ENCODE data around the gene LRRN2.

LRRN2 gene

DNA sequence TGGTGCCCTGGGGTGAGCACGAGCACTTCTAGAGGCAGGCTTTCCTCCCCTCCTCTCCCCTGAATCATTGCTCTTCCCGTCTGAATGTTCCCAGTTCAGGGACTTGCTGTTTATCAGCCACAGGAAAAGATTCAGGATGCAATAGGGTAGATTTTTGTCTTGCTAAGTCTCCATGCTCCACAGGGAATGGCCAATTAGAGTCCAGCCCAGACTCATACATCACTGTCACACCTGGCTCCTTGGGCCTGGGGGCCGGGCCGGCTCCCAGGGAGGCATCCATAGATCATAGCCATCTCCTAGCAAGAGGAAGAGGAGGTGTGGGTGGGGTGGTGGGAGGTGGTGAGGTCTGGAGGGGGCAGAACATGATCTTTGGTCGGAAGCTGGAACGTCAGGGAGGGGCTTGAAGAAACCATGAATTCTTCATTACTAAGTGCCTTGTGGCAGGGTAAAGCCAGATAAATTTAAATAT lies 83.4 kb downstream of the LRRN2 start:
- no peak overlapping the region for H3K4me3 ChIP-seq (ENCODE audit: low read depth, low read length)
- peaks cover 2% of the 10 kb centered on the region for H3K27me3 ChIP-seq (ENCODE audit: control insufficient read depth, insufficient read depth, low read length)
- H3K4me1 ChIP-seq (ENCODE audit: control insufficient read depth, insufficient read depth, low read length): peaks cover 13% of the 10 kb centered on the region
- H3K36me3 ChIP-seq (ENCODE audit: control insufficient read depth, insufficient read depth, low read length): no peaks in the 10 kb centered on the region
- no peak overlapping the region for H3K9ac ChIP-seq (ENCODE audit: low read depth, low read length)
- no peaks in the 10 kb centered on the region for H3K9me3 ChIP-seq (ENCODE audit: control insufficient read depth, insufficient read depth, low read length)

DNA sequence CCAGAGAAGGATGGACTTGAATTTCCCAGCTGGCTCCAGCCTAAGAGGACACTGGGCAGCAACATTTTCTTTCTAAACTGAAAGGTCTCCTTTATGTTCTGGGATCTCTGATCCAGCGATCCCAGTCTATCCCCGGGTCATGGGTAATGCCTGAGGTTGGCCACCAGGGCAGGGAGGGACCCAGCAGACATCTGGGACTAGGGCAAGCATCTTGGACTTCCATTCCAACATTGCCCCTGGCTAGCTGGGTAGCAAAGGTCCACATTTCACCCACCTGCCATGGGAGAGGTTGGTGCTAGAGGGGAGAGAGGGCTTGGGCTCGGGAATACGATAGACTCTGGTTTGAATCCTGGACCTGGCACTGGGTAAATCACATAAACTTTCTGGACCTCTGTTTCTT lies 84.6 kb downstream of the LRRN2 start:
- no peak overlapping the region for H3K9ac ChIP-seq (ENCODE audit: low read depth, low read length)
- no peak overlapping the region for H3K4me3 ChIP-seq (ENCODE audit: low read depth, low read length)
- peaks cover 13% of the 10 kb centered on the region for H3K4me1 ChIP-seq (ENCODE audit: control insufficient read depth, insufficient read depth, low read length)
- no peaks in the 10 kb centered on the region for H3K9me3 ChIP-seq (ENCODE audit: control insufficient read depth, insufficient read depth, low read length)
- H3K36me3 ChIP-seq (ENCODE audit: control insufficient read depth, insufficient read depth, low read length): no peaks in the 10 kb centered on the region
- H3K27me3 ChIP-seq (ENCODE audit: control insufficient read depth, insufficient read depth, low read length): peaks cover 2% of the 10 kb centered on the region

DNA sequence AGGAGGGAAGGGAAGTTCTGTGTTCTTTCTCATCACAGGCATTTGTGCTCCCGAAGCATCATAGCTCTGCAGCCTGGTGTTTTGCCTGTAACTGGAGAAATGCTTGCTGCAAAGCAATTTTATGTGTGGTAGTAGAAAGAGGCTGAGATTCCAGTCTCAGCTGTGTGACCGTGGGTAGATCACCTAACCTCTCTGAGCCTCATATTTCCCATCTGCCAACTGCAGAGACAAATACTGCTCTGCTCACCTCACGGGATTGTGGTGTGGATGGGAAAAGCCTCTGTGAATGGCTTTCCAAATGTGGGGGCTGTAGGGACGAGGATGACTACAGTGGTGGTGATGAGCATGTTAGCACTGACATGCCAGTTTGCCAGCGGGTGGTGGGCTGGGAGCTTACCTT lies 85.3 kb downstream of the LRRN2 start:
- Histone ChIP-seq H3K9me3 (ENCODE audit: control insufficient read depth, insufficient read depth, low read length) (no peaks in the 10 kb centered on the region), H3K9ac (ENCODE audit: low read depth, low read length) (no peak overlapping the region), H3K36me3 (ENCODE audit: control insufficient read depth, insufficient read depth, low read length) (no peaks in the 10 kb centered on the region)

DNA sequence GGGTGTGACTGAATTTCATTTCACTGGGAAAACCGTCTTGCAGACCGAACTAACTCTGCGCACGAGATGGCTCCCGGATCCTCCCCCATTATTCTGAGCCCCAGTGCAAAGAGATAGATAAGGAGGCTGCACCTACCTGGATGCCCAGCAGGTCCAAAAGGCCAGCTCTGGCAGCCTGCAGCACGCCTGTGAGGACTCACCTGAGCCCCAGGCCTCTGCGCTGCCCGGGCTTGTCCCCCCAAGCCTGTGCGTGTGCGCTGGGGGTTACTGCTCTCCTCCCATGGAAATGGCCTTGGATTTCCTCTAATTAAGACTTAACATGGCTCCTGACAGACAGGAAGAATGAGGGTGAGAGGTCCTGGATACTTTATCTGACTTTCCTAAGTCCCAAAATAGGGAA lies 85.9 kb downstream of the LRRN2 start:
- H3K4me1 ChIP-seq (ENCODE audit: control insufficient read depth, insufficient read depth, low read length): peaks cover 13% of the 10 kb centered on the region
- H3K9ac ChIP-seq (ENCODE audit: low read depth, low read length): no peak overlapping the region
- no peaks in the 10 kb centered on the region for H3K36me3 ChIP-seq (ENCODE audit: control insufficient read depth, insufficient read depth, low read length)
- H3K4me3 ChIP-seq (ENCODE audit: low read depth, low read length): no peak overlapping the region
- H3K9me3 ChIP-seq (ENCODE audit: control insufficient read depth, insufficient read depth, low read length): no peaks in the 10 kb centered on the region
- H3K27me3 ChIP-seq (ENCODE audit: control insufficient read depth, insufficient read depth, low read length): peaks cover 2% of the 10 kb centered on the region

More for the DNA sequence above, 85.3 kb downstream of the LRRN2 start:
- peaks cover 13% of the 10 kb centered on the region for H3K4me1 ChIP-seq (ENCODE audit: control insufficient read depth, insufficient read depth, low read length)
- no peak overlapping the region for H3K4me3 ChIP-seq (ENCODE audit: low read depth, low read length)
- peaks cover 2% of the 10 kb centered on the region for H3K27me3 ChIP-seq (ENCODE audit: control insufficient read depth, insufficient read depth, low read length)

DNA sequence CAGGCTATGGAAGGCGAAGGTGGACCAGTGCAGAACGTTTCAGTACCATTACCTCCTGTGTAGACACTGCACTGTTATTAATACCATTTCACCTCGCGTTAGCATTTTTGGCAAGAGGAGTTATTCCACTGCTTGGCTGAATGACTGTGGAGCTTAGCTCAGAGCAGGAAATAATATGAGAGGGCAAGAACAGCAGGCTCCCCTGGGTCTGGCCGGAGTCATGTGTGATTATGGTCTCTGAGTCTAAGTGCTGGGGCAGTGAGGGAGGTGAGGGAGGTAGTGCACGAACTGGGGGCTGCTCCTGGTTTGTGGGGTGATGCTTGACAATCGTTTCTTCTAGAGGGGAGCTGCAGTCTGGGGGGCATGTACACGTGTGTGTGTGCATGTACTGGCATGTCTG lies 86.4 kb downstream of the LRRN2 start:
- peaks cover 2% of the 10 kb centered on the region for H3K27me3 ChIP-seq (ENCODE audit: control insufficient read depth, insufficient read depth, low read length)
- H3K36me3 ChIP-seq (ENCODE audit: control insufficient read depth, insufficient read depth, low read length): no peaks in the 10 kb centered on the region
- no peak overlapping the region for H3K4me3 ChIP-seq (ENCODE audit: low read depth, low read length)
- no peaks in the 10 kb centered on the region for H3K9me3 ChIP-seq (ENCODE audit: control insufficient read depth, insufficient read depth, low read length)
- H3K9ac ChIP-seq (ENCODE audit: low read depth, low read length): no peak overlapping the region
- H3K4me1 ChIP-seq (ENCODE audit: control insufficient read depth, insufficient read depth, low read length): peaks cover 13% of the 10 kb centered on the region

DNA sequence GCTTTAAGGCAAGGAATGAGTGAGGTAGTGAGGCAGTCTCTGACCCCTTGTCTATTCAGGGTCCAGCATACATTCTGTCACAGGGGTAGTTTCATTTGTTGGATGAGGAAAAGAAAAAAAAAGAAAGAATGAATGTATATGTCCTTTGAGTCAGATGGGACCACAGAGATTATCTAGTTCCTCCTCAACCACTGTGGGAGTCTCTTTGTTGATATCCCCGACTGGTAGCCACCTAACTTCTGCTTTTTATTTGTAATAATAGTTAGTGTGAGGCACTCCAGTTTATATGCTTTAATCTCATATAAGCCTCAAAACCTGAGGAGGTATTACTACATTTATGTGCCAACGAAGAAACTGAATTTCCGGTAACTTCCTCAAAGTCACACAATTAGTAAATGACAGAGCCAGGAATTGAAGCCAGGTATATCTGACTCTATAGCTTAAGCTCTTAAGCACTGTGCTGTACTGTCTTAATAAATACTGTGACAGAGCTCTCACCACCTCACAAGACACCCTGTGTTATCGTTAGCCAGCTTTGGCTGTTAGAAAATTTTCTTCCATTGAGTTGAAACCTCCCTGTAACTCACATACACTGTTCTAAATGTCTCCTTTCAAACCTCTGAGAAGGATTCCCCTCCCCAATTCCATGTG lies 87.1 kb downstream of the LRRN2 start:
- Histone ChIP-seq H3K27me3 (ENCODE audit: control insufficient read depth, insufficient read depth, low read length) (peaks cover 2% of the 10 kb centered on the region), H3K4me1 (ENCODE audit: control insufficient read depth, insufficient read depth, low read length) (peaks cover 13% of the 10 kb centered on the region), H3K9me3 (ENCODE audit: control insufficient read depth, insufficient read depth, low read length) (no peaks in the 10 kb centered on the region), H3K36me3 (ENCODE audit: control insufficient read depth, insufficient read depth, low read length) (no peaks in the 10 kb centered on the region), H3K4me3 (ENCODE audit: low read depth, low read length) (no peak overlapping the region), H3K9ac (ENCODE audit: low read depth, low read length) (no peak overlapping the region)

DNA sequence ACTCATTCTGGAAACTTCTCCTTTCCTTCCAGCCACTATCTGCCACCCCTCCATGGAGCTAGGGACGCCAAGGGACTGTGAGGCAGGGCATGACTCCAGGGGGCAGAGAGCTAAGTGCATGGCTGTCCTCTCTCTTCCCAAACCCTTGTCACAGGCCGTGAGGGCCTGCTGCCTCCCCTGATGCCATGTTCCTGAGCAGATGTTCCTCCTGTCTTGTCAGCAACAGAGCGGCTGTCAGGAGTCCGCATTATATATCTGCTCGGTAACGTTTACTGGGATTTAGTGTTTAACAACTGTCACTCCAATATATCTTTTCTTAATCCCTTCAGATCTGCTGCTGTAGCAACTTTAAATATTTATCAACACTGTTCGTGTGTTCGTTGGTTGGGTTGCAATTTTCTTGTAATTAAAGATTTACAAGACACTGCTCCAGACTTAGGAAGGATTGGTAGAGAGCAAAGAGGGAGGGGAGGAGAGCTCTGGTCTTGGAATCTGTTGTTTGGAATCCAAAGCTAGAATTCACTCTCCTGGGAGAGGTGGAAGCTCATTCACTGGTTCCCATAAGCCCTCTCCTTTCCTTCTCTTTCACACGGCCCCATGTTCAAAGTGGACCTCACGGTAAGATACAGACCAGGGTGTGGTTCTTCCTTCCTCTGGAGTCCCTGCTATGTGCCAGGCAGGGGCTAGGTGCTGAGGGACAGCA lies 93.1 kb downstream of the LRRN2 start:
- no peaks in the 10 kb centered on the region for H3K27me3 ChIP-seq (ENCODE audit: control insufficient read depth, insufficient read depth, low read length)
- H3K36me3 ChIP-seq (ENCODE audit: control insufficient read depth, insufficient read depth, low read length): no peaks in the 10 kb centered on the region

DNA sequence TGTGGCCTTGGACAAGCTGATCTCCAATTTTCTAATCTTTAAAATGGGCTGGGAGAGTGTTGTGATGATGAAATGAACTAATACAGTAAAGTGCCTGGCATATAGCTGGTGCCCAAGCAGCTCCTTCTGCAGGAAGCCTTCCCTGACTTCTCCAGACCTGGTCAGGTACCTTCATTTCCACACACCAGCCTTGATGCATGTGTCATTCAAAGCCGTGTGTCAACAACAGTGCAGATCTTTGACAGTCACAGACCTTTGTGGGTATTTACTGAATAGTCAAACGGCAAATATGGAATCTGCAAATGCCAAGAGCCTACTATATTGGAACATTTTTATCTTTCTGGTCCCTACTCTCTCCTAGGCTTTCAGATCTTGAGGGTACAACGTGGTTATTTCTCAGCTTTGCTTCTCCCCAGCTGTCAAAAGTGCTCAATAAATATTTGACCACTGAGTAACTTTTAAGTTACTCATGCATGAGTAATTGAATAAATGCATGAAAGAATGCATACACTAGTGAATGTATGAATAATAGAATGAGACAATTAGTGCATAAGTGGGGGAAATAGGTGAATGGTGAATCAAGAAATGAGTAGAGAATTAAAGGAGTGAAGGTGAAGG lies 94.0 kb downstream of the LRRN2 start:
- H3K4me1 ChIP-seq (ENCODE audit: control insufficient read depth, insufficient read depth, low read length): no peaks in the 10 kb centered on the region
- no peak overlapping the region for H3K4me3 ChIP-seq (ENCODE audit: low read depth, low read length)
- no peak overlapping the region for H3K9ac ChIP-seq (ENCODE audit: low read depth, low read length)
- no peaks in the 10 kb centered on the region for H3K27me3 ChIP-seq (ENCODE audit: control insufficient read depth, insufficient read depth, low read length)
- no peaks in the 10 kb centered on the region for H3K36me3 ChIP-seq (ENCODE audit: control insufficient read depth, insufficient read depth, low read length)
- no peaks in the 10 kb centered on the region for H3K9me3 ChIP-seq (ENCODE audit: control insufficient read depth, insufficient read depth, low read length)

More for the DNA sequence above, 93.1 kb downstream of the LRRN2 start:
- Histone ChIP-seq H3K9ac (ENCODE audit: low read depth, low read length) (no peak overlapping the region), H3K9me3 (ENCODE audit: control insufficient read depth, insufficient read depth, low read length) (no peaks in the 10 kb centered on the region), H3K4me1 (ENCODE audit: control insufficient read depth, insufficient read depth, low read length) (no peaks in the 10 kb centered on the region), H3K4me3 (ENCODE audit: low read depth, low read length) (no peak overlapping the region)

DNA sequence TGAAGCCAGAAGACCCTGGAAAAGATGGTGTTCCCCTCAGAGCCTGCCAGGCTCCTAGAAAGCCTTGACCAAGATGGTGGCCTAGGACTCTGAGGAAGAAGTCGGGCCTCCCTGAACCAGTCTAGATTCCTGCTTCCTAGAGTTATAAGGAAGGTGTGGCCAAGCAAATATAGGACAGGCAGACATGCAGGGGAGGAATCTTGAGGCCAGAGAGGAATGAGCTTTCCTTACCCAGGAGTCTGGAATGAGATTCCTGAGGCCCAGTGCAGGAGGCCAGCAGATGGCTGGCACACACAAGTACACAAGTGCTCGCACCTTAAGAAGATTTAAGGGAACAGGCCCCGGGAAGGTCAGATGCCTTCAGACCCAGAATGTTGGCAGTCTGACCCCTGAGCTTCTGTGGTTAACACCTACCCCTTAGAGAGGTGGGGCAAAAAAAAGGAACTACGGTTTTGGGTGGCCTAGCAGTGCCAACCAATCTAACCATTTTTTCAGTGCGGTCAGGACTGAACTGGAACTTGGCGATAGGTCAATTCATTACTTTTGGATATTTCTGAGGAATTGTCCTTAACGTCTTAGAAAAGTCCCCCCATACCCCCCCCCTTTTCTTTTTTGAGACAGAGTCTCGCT lies 96.0 kb downstream of the LRRN2 start:
- no peaks in the 10 kb centered on the region for H3K4me1 ChIP-seq (ENCODE audit: control insufficient read depth, insufficient read depth, low read length)
- H3K4me3 ChIP-seq (ENCODE audit: low read depth, low read length): no peak overlapping the region
- H3K9ac ChIP-seq (ENCODE audit: low read depth, low read length): no peak overlapping the region
- H3K27me3 ChIP-seq (ENCODE audit: control insufficient read depth, insufficient read depth, low read length): no peaks in the 10 kb centered on the region
- no peaks in the 10 kb centered on the region for H3K9me3 ChIP-seq (ENCODE audit: control insufficient read depth, insufficient read depth, low read length)
- H3K36me3 ChIP-seq (ENCODE audit: control insufficient read depth, insufficient read depth, low read length): no peaks in the 10 kb centered on the region

DNA sequence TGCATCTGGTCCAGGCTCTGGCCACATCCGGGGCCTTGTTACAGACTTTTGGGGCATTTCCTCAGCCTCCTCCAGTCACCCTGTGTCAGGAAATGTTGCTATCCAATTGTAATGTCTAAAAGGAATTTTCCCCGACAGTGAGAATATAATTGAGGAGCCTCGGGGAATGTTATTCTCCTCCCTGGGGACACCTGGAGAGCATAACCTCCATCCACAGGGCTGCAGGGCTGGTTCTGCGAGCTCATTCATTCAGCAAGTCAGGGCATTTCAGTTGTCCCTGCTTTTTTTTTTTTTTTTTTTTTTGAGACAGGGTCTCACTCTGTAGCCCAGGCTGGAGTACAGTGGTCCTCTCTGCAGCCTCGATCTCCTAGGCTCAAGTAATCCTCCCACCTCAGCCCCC lies 96.7 kb downstream of the LRRN2 start:
- H3K4me1 ChIP-seq (ENCODE audit: control insufficient read depth, insufficient read depth, low read length): no peaks in the 10 kb centered on the region
- H3K27me3 ChIP-seq (ENCODE audit: control insufficient read depth, insufficient read depth, low read length): no peaks in the 10 kb centered on the region
- H3K9me3 ChIP-seq (ENCODE audit: control insufficient read depth, insufficient read depth, low read length): no peaks in the 10 kb centered on the region
- no peak overlapping the region for H3K9ac ChIP-seq (ENCODE audit: low read depth, low read length)
- no peak overlapping the region for H3K4me3 ChIP-seq (ENCODE audit: low read depth, low read length)
- no peaks in the 10 kb centered on the region for H3K36me3 ChIP-seq (ENCODE audit: control insufficient read depth, insufficient read depth, low read length)

DNA sequence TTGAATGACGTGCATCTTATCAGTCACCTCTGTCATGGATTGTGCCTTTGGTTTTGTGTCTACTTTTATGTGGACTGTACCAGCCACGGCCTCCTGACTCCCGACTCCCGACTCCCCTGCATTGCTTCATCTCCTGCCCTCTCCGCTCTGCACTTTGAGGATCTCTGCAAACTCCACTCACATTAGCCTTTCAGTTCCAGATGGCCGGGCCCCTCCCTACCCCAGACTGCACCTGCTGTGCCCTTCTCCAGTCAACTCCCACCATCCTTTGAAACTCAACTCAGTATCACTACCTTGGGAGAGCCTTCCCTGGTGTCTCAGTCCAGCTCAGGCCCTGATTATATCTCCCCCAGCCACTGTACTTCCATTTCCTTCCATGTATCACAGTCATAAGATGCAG lies 97.9 kb downstream of the LRRN2 start:
- Histone ChIP-seq H3K4me1 (ENCODE audit: control insufficient read depth, insufficient read depth, low read length) (no peaks in the 10 kb centered on the region), H3K4me3 (ENCODE audit: low read depth, low read length) (no peak overlapping the region), H3K9ac (ENCODE audit: low read depth, low read length) (no peak overlapping the region), H3K36me3 (ENCODE audit: control insufficient read depth, insufficient read depth, low read length) (no peaks in the 10 kb centered on the region), H3K27me3 (ENCODE audit: control insufficient read depth, insufficient read depth, low read length) (no peaks in the 10 kb centered on the region), H3K9me3 (ENCODE audit: control insufficient read depth, insufficient read depth, low read length) (no peaks in the 10 kb centered on the region)

Data from iPS-15b (cell line).